Natural killer cell (primary cell): ENCODE data around the gene TUBG2. TPM values are rescaled to one million over a fixed set of nuclear protein-coding genes. Genes with fewer than 3 reads are reported as not detected.

ENCODE experiments used
- ATAC-seq, 3 donors: fragments of 150-1000 bp in 2 of 3; fragments of 200-7000 bp in 1 of 3; cut with Tn5 transposase; 1 replicate in 1 of 3; 2 replicates in 2 of 3; pipeline ENCODE4 v1.10.0; 2021; ENCODE audit warnings: mild to moderate bottlenecking in 2 of 3, moderate library complexity in 2 of 3
- DNase-seq, 2 donors: peaks; one replicate each; pipeline versions ENCODE4 v3.0.0 to v3.0.0-alpha.2; 2013 to 2021; ENCODE audit warnings: mixed read lengths in 1 of 2
- H3K27ac ChIP-seq: one replicate; pipeline ENCODE4 v1.5.1; 2013; ENCODE audit warnings: mild to moderate bottlenecking, low read length
- H3K27me3 ChIP-seq: one replicate; pipeline ENCODE4 v1.6.1; 2013; ENCODE audit warnings: low read length; ENCODE audit not compliant: control insufficient read depth, insufficient read depth
- H3K36me3 ChIP-seq: one replicate; pipeline ENCODE4 v1.6.1; 2013; ENCODE audit warnings: low read length; ENCODE audit not compliant: control insufficient read depth, insufficient read depth
- H3K4me1 ChIP-seq: one replicate; pipeline ENCODE4 v1.6.1; 2013; ENCODE audit warnings: low read length; ENCODE audit not compliant: control insufficient read depth, insufficient read depth
- H3K4me3 ChIP-seq: one replicate; pipeline ENCODE4 v1.5.1; 2013; ENCODE audit warnings: low read length
- H3K9me3 ChIP-seq: one replicate; pipeline ENCODE4 v1.6.1; 2013; ENCODE audit warnings: low read length; ENCODE audit not compliant: control insufficient read depth, insufficient read depth
- H3K27ac Mint-ChIP-seq, 2 donors: one replicate each; pipeline ENCODE4 v1.8.0; 2022; ENCODE audit warnings: mild to moderate bottlenecking in 2 of 2, mixed read lengths in 2 of 2, moderate library complexity in 1 of 2
- H3K27me3 Mint-ChIP-seq, 2 donors: one replicate each; pipeline ENCODE4 v1.8.0; 2022; ENCODE audit warnings: low read depth in 2 of 2, mixed read lengths in 2 of 2
- H3K36me3 Mint-ChIP-seq: one replicate; pipeline ENCODE4 v1.8.0; 2022; ENCODE audit warnings: mixed read lengths
- H3K4me1 Mint-ChIP-seq, 2 donors: one replicate each; pipeline ENCODE4 v1.8.0; 2022; ENCODE audit warnings: mixed read lengths in 2 of 2
- H3K4me3 Mint-ChIP-seq: one replicate; pipeline ENCODE4 v1.8.0; 2022; ENCODE audit warnings: mild to moderate bottlenecking, moderate library complexity, mixed read lengths
- H3K9me3 Mint-ChIP-seq, 2 donors: one replicate each; pipeline ENCODE4 v1.8.0; 2022; ENCODE audit warnings: mixed read lengths in 2 of 2
- WGBS: methylation state at CpG from one replicate; pipeline ENCODE4 v1.1.7; 2013; ENCODE audit warnings: missing lambda C conversion rate; ENCODE audit not compliant: insufficient coverage; 5-methylcytosine and 5-hydroxymethylcytosine counted together
- intact Hi-C: fragments of 100-400 bp; cut with micrococcal nuclease; formaldehyde crosslinking; loops from one replicate; pipeline ENCODE4 v1.14.2; 2022
- total RNA-seq, 4 donors: library from RNA; stranded (reverse); fragments of 120-200 nt in 1 of 4; gene quantifications; one replicate each; pipeline versions ENCODE4 v1.2.3 to v1.2.4, GENCODE V29; 2013 to 2022
- TF ChIP-seq, protein P1 (sequence below): fragments of 200-600 bp; IDR thresholded peaks from one replicate; pipeline ENCODE4 v1.8.0; 2022; ENCODE audit warnings: antibody characterized with exemption

TUBG2 gene
- total RNA-seq, 3 donors from 2014 or later (not counting 1 experiment from before 2014, with no cell fraction given), result 7.8 to 14.2 (median 9.6) TPM

GRCh38 chr17:42699415-42699740, 40.3 kb downstream of the TUBG2 start:
- H3K36me3 ChIP-seq, result peaks cover 35% of the 10 kb centered on the region
- Mint-ChIP-seq H3K4me1 (peaks cover 0 to 5% of the 10 kb centered on the region in 2 donors), H3K27ac (no peak overlapping the region), H3K4me3 (no peak overlapping the region), H3K36me3 (peaks cover 14% of the 10 kb centered on the region), H3K9me3 (no peaks in the 10 kb centered on the region), H3K27me3 (no peaks in the 10 kb centered on the region)
- peaks cover 6% of the 10 kb centered on the region for H3K4me1 ChIP-seq
- ATAC-seq, result no peak
- no peak for DNase-seq
- no peak overlapping the region for H3K27ac ChIP-seq
- H3K4me3 ChIP-seq, result no peak overlapping the region
- TF ChIP-seq, protein P1, sequence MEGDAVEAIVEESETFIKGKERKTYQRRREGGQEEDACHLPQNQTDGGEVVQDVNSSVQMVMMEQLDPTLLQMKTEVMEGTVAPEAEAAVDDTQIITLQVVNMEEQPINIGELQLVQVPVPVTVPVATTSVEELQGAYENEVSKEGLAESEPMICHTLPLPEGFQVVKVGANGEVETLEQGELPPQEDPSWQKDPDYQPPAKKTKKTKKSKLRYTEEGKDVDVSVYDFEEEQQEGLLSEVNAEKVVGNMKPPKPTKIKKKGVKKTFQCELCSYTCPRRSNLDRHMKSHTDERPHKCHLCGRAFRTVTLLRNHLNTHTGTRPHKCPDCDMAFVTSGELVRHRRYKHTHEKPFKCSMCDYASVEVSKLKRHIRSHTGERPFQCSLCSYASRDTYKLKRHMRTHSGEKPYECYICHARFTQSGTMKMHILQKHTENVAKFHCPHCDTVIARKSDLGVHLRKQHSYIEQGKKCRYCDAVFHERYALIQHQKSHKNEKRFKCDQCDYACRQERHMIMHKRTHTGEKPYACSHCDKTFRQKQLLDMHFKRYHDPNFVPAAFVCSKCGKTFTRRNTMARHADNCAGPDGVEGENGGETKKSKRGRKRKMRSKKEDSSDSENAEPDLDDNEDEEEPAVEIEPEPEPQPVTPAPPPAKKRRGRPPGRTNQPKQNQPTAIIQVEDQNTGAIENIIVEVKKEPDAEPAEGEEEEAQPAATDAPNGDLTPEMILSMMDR, result no peak
- no peaks in the 10 kb centered on the region for H3K9me3 ChIP-seq
- 95% methylated on average over 2 of the region's 4 CpGs for WGBS
- intact Hi-C loops, result no loop called here
- no peaks in the 10 kb centered on the region for H3K27me3 ChIP-seq

- peaks cover 0 to 5% of the 10 kb centered on the region in 2 donors for H3K4me1 Mint-ChIP-seq
- DNase-seq, result no peak
- H3K27me3 ChIP-seq, result no peaks in the 10 kb centered on the region
- H3K36me3 Mint-ChIP-seq, result peaks cover 23% of the 10 kb centered on the region
- H3K9me3 ChIP-seq, result no peaks in the 10 kb centered on the region
- H3K4me3 ChIP-seq, result no peak overlapping the region
- peaks cover 13% of the 10 kb centered on the region for H3K4me1 ChIP-seq
- no peaks in the 10 kb centered on the region for H3K27me3 Mint-ChIP-seq
- no peak overlapping the region for H3K27ac Mint-ChIP-seq
- intact Hi-C loops, result no loop called here
- ATAC-seq, result no peak
- H3K27ac ChIP-seq, result no peak overlapping the region
- WGBS, result 95% methylated on average over 10 of the region's 10 CpGs
- TF ChIP-seq, protein P1, result no peak
- H3K4me3 Mint-ChIP-seq, result no peak overlapping the region
- H3K9me3 Mint-ChIP-seq, result no peaks in the 10 kb centered on the region
- H3K36me3 ChIP-seq, result peaks cover 47% of the 10 kb centered on the region
These were observed 41.7 kb downstream of the TUBG2 start for GRCh38 chr17:42700586-42701289.

DNA sequence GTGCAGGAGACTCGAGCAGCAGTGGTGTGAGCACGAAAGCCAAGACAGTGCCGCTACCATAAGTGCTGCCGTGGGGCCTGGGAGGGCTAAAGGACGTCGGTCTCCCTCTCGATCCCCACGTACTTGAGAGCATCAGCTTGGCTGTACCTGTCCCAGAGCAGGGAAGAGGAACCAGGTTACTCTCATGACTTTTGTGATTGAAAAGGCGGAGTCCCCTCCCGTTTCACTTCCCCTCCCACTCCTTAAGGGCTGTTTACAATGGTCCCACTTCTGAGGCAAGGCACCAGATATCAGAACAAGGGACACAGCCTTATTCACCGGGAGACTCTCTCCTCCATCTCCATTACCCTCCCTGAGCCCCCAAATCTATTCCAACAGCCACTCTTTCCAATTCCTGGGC, 43.4 kb downstream of the TUBG2 start:
- WGBS, result 92% methylated on average over 11 of the region's 11 CpGs
- ATAC-seq, result no peak
- TF ChIP-seq, protein P1, result no peak

DNA sequence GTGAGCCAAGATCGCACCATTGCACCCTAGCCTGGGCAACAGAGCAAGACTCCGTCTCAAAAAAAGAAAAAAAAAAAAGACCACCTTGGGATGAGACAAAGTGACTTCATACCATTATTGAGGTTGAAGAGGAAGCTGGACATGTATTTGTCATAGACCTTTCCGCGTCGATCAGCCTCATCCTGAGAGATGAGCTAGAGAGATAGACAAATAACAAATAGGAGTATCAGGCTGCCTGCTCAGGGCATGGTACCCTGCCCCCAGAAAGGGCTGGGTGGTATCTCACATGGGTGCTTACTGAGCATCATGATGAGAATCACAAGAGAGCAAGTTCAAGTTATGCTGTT, 45.4 kb downstream of the TUBG2 start:
- H3K9me3 Mint-ChIP-seq, result no peaks in the 10 kb centered on the region
- 78% methylated on average over 5 of the region's 5 CpGs for WGBS
- H3K4me1 ChIP-seq, result peaks cover 38% of the 10 kb centered on the region
- peaks cover 8 to 10% of the 10 kb centered on the region in 2 donors for H3K4me1 Mint-ChIP-seq
- H3K27ac Mint-ChIP-seq, result no peak overlapping the region
- no peak for ATAC-seq
- H3K4me3 Mint-ChIP-seq, result no peak overlapping the region
- no peaks in the 10 kb centered on the region for H3K27me3 ChIP-seq
- H3K4me3 ChIP-seq, result no peak overlapping the region
- no peak overlapping the region for H3K27ac ChIP-seq
- H3K27me3 Mint-ChIP-seq, result no peaks in the 10 kb centered on the region
- peaks cover 72% of the 10 kb centered on the region for H3K36me3 ChIP-seq
- intact Hi-C loops, result no loop called here
- no peaks in the 10 kb centered on the region for H3K9me3 ChIP-seq
- peaks cover 34% of the 10 kb centered on the region for H3K36me3 Mint-ChIP-seq
- TF ChIP-seq, protein P1, result no peak
- no peak for DNase-seq

More for the DNA sequence above, 43.4 kb downstream of the TUBG2 start:
- no peak for DNase-seq
- H3K4me3 ChIP-seq, result no peak overlapping the region
- no peak overlapping the region for H3K4me3 Mint-ChIP-seq
- H3K27me3 ChIP-seq, result no peaks in the 10 kb centered on the region
- H3K27me3 Mint-ChIP-seq, result no peaks in the 10 kb centered on the region
- H3K36me3 ChIP-seq, result peaks cover 54% of the 10 kb centered on the region
- peaks cover 30% of the 10 kb centered on the region for H3K4me1 ChIP-seq
- H3K9me3 Mint-ChIP-seq, result no peaks in the 10 kb centered on the region
- H3K27ac Mint-ChIP-seq, result no peak overlapping the region
- H3K9me3 ChIP-seq, result no peaks in the 10 kb centered on the region
- intact Hi-C loops, result no loop called here
- H3K27ac ChIP-seq, result no peak overlapping the region
- peaks cover 23% of the 10 kb centered on the region for H3K36me3 Mint-ChIP-seq
- H3K4me1 Mint-ChIP-seq, result peaks cover 8 to 10% of the 10 kb centered on the region in 2 donors
